Measurements from ENCODE around the gene PLOD3.

Gene PLOD3

DNA sequence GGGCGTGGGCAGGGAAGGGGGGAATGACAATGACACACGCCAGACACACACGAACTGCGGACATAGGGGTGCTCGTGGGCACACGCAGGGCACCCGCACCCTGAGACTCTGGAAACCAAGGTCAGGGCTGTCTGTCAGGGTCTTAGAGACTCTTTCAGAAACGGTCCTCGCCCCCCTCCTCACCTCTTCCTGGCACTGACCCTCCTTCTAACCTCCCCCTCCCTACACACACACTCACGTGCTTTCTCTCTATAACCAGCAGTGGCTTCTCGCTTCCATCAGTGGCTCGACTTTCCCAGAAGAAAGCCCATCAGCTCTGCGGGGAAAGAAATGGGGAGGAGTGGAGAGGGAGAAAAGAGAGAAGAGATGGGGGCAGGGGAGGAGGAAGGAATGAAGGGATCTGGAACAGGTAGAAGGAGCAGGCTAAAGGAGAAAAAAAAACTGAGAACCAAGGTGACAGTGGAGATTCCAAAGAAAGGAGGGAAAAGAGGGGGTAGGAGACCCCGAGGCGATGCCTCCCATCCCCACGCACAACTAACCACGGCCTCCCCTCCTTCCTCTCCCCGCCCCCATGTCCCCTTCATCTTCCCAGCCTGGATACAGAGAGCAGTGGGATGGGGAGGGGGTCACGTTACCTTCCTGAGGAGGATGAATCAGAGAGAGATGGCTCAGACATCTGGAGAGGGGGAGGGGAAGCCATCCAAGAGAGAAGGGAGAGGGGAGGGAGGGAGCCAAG is 50.3 kb downstream of the PLOD3 start:
- no peak overlapping the region for H3K27ac ChIP-seq
- DNase-seq (ENCODE audit: low spot score): no peak
- TF ChIP-seq, protein P1, sequence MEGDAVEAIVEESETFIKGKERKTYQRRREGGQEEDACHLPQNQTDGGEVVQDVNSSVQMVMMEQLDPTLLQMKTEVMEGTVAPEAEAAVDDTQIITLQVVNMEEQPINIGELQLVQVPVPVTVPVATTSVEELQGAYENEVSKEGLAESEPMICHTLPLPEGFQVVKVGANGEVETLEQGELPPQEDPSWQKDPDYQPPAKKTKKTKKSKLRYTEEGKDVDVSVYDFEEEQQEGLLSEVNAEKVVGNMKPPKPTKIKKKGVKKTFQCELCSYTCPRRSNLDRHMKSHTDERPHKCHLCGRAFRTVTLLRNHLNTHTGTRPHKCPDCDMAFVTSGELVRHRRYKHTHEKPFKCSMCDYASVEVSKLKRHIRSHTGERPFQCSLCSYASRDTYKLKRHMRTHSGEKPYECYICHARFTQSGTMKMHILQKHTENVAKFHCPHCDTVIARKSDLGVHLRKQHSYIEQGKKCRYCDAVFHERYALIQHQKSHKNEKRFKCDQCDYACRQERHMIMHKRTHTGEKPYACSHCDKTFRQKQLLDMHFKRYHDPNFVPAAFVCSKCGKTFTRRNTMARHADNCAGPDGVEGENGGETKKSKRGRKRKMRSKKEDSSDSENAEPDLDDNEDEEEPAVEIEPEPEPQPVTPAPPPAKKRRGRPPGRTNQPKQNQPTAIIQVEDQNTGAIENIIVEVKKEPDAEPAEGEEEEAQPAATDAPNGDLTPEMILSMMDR (IDR thresholded peaks at IDR 0.05): no peak
- no peak overlapping the region for H3K4me3 ChIP-seq

DNA sequence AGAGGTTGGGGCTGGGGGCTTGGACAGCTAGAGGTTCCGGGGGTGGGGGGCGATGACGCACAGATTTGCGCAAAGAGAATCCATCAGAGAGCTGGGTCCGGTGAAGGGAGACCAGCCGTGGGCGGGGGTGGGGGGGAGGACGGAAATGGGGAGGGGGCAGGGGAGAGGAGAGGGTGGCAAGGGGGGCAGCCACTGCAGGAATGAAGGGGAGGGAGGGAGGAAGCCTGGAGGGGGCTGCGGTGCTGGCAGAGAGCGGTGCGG is 50.8 kb downstream of the PLOD3 start:
- TF ChIP-seq, protein P1 (IDR thresholded peaks at IDR 0.05): no peak
- H3K27ac ChIP-seq: no peak overlapping the region
- no peak for DNase-seq (ENCODE audit: low spot score)
- H3K4me3 ChIP-seq: no peak overlapping the region

DNA sequence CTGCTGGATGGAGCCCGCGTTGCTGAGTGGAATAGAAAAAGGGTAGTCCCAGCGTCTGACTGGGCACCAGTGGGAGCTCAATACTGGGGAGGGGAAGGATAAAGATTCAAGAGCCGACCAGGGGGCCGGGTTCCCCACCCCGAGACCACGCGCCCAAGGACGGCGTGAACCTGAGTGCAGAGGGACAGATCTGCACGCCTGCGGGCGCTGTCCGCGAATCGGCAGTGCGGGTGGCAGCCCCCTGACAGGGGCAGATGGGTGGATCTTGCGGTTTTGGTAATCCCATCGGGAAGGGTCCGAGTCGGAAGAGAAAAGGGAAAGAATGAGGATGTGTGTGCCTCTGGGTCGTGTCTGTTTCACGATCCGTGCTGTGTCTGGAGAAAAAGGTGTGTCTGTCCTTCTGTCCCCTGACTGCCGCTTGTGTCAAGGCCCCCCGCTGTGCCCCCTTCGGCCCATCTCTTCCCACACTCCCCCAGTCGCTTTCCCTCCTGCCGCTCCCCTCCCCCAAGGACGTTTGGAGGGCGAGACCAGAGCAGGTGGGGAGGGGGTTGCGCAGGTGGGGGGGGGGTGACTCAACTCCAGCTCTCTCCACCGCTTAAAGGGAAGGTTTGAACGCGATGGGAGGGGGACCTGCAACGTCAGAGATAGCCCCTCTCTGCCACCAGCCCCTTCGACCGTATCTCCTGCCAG is 51.3 kb downstream of the PLOD3 start:
- Histone ChIP-seq H3K27ac (no peak overlapping the region), H3K4me3 (peak overlapping the region; percentile 47)
- no peak for DNase-seq (ENCODE audit: low spot score)
- TF ChIP-seq, protein P1 (IDR thresholded peaks at IDR 0.05): no peak

DNA sequence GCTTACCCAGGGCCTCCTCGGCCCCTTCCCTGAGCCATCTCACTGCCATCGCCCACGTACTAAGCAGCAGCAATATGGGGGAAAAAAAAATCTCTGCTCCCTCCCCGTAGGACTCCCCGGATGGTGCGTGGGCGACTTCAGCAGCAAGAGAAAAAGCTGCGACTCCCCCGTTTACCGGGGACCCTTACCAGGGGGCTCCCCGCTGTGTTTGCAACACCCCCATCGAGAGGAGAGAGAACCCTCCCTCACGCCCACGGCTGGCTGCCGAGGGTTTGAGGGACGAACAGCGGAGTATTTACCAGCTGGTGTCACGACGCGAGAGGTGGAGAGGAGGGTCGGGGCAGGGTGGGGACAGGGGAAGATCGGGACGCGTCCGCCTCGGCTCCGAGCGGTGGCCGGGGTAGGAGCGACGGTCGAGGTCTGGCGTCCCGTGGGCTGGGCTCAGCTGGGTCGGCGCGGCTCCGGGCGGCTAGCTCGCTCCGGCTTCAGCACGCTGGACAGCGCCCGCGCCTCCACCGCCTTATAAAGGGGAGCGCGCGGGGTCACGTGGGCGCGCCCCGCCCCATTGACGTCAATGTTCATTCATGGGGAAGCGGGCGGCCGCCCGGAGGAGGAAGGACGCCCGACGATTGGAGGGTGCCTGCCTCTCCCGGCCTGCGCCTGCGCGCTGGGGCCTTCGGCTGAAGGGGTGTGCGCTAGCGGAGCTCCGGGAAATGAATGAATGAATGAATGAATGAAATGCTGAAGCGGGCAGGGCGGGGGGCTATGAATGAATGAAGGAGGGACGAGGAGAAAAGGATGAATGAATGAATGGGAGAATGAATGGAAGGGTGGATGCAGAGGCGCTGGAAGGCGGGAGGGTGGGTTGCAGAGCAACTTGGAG is 52.1 kb downstream of the PLOD3 start, which contains the start of gene VGF:
TSS of gene VGF (minus strand) at position 495 of the 883 bp plus-strand sequence. CDS start 726 bp downstream, outside the sequence.
- no peak within 1 kb of the TSS for H3K27ac ChIP-seq
- TF ChIP-seq, protein P1 (IDR thresholded peaks at IDR 0.05): no peak
- peak within 1 kb of the TSS; percentile 63 for H3K4me3 ChIP-seq
- peak; percentile 85 for DNase-seq (ENCODE audit: low spot score)

DNA sequence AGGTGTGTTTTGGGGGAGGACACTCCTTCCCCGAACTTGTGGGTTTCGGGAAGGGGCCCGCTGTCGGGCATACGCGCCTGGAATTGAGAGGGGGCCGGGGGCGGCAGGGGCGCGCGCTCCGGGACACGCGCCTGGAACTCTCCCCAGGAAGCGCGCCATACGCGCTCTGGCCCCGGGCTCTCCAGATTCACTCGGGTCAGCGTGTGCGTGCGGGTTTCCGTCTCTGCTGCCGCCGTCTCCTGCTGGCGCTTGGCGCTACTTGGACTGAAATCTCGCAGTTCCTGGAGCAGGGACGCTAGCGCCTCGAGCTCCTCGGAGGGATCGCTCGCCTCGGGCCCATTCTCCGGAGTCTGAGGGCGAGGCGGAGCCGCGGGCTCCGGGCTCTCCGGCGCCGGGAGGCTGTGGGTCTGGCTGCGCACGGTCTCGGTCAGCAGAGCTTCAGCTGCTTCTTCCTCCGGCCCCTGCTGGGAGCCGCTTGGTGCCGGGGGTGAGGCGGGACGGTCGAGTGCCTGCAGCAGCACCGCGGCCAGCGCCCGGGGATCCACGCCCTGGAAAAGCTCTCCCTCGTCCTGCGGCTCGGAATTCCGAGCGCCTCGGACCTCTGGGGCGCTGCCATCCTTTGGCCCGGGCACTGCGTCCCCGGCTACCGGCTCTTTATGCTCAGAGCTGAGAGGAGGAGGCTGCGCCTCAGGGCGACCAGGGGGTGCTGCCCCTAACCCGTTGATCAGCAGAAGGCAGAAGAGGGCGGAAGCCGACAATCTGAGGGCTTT is 53.1 kb downstream of the PLOD3 start:
- DNase-seq (ENCODE audit: low spot score): no peak
- H3K4me3 ChIP-seq: peak overlapping the region; percentile 63
- TF ChIP-seq, protein P1 (IDR thresholded peaks at IDR 0.05): no peak
- no peak overlapping the region for H3K27ac ChIP-seq

DNA sequence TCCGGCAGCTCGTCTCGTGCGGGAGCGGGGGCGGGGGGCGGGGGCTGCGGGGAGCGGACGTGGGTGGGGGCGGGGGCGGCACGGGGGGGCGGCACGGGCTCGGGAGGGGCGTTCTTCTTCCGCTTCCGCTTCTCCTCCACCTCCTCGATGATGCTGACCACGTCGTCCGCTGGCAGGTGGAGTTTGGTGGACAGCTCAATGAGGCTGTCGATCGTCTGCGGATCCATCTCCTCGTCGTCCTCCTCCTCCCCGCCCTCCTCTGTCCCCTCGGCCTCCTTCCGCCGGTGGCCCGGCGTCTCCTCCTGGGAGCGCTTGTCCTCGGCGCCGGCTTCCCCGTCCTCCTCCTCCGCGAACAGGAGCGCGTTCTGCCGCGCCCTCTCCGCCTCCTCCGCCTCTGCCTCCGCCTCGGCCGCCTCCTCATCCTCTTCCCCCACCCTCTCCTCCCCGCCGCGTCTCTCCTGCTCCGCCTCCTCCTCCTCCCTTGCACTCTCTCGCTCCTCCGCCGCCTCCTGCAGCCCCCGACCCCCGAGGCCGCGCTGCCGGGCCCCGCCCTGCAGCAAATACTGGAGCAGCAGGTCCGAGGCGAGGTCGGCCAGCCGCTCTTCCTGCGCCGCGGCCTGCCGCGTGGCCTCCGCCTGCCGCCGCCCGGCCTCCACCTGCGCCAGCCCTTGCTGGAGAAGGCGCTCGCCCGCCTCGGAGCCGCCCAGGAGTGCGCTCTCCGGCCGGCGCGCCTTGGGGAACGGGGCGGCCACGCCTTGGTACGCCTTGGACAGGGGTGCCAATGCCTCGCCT is 53.9 kb downstream of the PLOD3 start:
- no peak for DNase-seq (ENCODE audit: low spot score)
- H3K4me3 ChIP-seq: peak overlapping the region; percentile 63
- TF ChIP-seq, protein P1 (IDR thresholded peaks at IDR 0.05): no peak
- no peak overlapping the region for H3K27ac ChIP-seq

All from coronary artery (tissue), 2 donors.